Ascending aorta (tissue), 2 donors: Measurements from ENCODE around the gene NECTIN1. TPM values are rescaled to one million over a fixed set of nuclear protein-coding genes. Genes with fewer than 3 reads are reported as not detected.

ENCODE experiments used
- DNase-seq, 2 donors: peaks; one replicate each; pipeline ENCODE4 v3.0.0-alpha.2; 2019; ENCODE audit warnings: low spot score in 2 of 2
- H3K27ac ChIP-seq, 2 donors: fragments of 200-600 bp; sonication (generic); one replicate each; pipeline ENCODE4 v1.5.1; 2016 to 2017; ENCODE audit warnings: mild to moderate bottlenecking in 1 of 2
- H3K27me3 ChIP-seq: fragments of 200-600 bp; sonication (generic); one replicate; pipeline ENCODE4 v1.5.1; 2017
- H3K36me3 ChIP-seq, 2 donors: fragments of 200-600 bp; sonication (generic); one replicate each; pipeline ENCODE4 v1.5.1; 2016
- H3K4me1 ChIP-seq, 2 donors: fragments of 200-600 bp; sonication (generic); one replicate each; pipeline ENCODE4 v1.5.1; 2016 to 2017; ENCODE audit warnings: mild to moderate bottlenecking in 1 of 2
- H3K4me3 ChIP-seq, 2 donors: fragments of 200-600 bp; sonication (generic); one replicate each; pipeline ENCODE4 v1.5.1; 2016 to 2017; ENCODE audit warnings: mild to moderate bottlenecking in 1 of 2
- H3K9me3 ChIP-seq, 2 donors: fragments of 200-600 bp; sonication (generic); one replicate each; pipeline ENCODE4 v1.5.1; 2016
- intact Hi-C: fragments of 100-400 bp; cut with DNase I; formaldehyde crosslinking; loops from one replicate; pipeline ENCODE4 v1.15.1; 2023
- total RNA-seq: library from RNA; depleted of rRNA; stranded (reverse); fragments of >200 nt; gene quantifications from one replicate; pipeline ENCODE4 v1.1.0, GENCODE V29; 2016
- TF ChIP-seq, protein P1 (sequence below), 3 experiments: fragments of 200-600 bp in 2 of 3; fragments of 450-650 bp in 1 of 3; sonication (generic) in 2 of 3; IDR thresholded peaks; one replicate each; pipeline ENCODE4 v1.5.1; 2016 to 2019; ENCODE audit warnings: antibody characterized with exemption in 3 of 3, mild to moderate bottlenecking in 1 of 3, moderate library complexity in 1 of 3

The NECTIN1 gene
- total RNA-seq, 1 donor from 2014 or later, result 1.6 TPM

DNA sequence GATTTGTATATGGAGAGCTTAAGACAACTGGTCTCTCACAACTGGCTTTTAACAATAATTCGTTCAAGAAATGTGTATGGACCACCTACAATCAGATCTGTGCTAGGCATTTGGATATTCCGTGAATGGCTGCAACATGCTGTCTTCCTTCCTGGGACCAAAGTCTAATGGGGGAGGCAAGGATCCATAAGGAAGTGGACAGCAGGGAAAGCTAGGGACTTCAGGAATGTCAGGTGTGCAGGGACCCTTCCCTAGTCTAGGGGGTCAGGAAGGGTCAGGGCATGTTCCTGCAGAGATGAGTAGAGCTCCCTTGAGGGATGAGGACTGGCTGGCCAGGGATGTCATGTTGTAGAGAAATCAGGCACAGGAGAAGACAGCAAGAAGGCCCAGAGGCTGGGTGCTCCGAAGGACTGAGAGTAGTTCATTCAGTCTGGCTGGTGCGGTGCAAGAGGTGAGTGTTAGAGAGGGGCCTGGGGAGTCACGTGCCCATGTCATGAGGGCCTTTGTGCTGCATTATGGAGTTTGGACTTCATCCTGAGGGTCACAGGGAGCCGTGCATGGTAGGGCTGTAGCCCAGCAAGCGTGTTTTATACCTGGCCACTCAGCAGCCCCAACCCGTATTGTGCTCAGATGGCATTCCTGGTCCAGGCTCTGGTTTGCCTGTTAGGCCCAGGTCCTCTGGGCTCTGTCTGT, 8.5 kb upstream of the NECTIN1 start:
- Histone ChIP-seq H3K4me3 (no peak overlapping the region), H3K9me3 (no peaks in the 10 kb centered on the region), H3K27ac (no peak overlapping the region), H3K36me3 (no peaks in the 10 kb centered on the region), H3K27me3 (no peaks in the 10 kb centered on the region), H3K4me1 (peaks cover 0 to 5% of the 10 kb centered on the region in 2 donors)
- intact Hi-C loops, result no loop called here
- no peak for DNase-seq
- TF ChIP-seq, protein P1, sequence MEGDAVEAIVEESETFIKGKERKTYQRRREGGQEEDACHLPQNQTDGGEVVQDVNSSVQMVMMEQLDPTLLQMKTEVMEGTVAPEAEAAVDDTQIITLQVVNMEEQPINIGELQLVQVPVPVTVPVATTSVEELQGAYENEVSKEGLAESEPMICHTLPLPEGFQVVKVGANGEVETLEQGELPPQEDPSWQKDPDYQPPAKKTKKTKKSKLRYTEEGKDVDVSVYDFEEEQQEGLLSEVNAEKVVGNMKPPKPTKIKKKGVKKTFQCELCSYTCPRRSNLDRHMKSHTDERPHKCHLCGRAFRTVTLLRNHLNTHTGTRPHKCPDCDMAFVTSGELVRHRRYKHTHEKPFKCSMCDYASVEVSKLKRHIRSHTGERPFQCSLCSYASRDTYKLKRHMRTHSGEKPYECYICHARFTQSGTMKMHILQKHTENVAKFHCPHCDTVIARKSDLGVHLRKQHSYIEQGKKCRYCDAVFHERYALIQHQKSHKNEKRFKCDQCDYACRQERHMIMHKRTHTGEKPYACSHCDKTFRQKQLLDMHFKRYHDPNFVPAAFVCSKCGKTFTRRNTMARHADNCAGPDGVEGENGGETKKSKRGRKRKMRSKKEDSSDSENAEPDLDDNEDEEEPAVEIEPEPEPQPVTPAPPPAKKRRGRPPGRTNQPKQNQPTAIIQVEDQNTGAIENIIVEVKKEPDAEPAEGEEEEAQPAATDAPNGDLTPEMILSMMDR (IDR thresholded peaks at IDR 0.05), result no peak

DNA sequence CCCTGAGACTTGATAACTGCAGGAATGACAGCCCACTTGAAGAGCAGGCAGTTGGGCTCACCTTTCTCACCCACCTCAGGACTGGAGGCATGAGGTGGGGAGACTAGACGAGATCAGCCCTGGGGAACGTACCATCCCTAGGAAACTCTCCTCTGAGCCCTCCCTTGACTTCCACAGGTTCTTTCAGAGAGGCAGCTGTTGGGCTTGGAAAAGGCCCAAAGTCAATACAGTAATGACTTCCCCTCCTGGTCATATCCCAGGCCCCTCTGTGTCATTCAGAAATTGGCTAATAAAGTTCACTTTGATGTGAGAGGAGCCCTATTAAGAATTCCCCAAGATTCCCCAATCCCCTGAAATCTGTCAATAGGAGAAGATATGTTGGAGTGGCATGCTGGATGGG, 5.8 kb upstream of the NECTIN1 start:
- H3K36me3 ChIP-seq, result no peaks in the 10 kb centered on the region
- no peaks in the 10 kb centered on the region for H3K27me3 ChIP-seq
- H3K4me1 ChIP-seq, result peaks cover 0 to 5% of the 10 kb centered on the region in 2 donors
- no peak for DNase-seq
- no peaks in the 10 kb centered on the region for H3K9me3 ChIP-seq
- no peak overlapping the region for H3K27ac ChIP-seq
- no peak overlapping the region for H3K4me3 ChIP-seq
- TF ChIP-seq, protein P1 (IDR thresholded peaks at IDR 0.05), result no peak
- intact Hi-C loops, result no loop called here

DNA sequence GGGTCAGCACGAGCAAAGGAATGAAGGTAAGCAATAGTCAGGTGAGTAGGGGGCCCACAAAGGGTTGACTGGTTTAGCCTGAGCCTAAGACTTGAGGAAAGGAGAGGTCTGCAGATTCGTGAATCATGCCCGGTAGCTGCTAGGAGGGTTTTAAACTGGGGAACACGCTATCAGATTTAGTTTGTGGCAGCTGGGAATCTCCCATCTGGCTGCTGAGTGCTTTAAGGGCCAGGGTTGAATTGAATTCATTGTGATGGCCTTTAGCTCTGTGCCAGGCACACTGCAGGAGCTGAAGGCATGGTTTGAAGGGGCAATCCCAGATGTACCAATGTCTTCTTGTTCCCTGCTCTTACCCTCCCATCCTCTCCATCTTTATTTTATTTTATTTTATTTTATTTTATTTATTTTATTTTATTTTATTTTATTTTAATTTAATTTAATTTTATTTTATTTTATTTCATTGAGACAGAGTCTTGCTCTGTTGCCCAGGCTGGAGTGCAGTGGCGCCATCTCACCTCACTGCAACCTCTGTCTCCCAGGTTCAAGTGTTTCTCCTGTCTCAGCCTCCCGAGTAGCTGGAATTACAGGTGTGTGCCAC, 1.9 kb upstream of the NECTIN1 start:
- TF ChIP-seq, protein P1 (IDR thresholded peaks at IDR 0.05), result no peak
- peaks cover 7 to 18% of the 10 kb centered on the region in 2 donors for H3K4me1 ChIP-seq
- intact Hi-C loops, result no loop called here
- H3K9me3 ChIP-seq, result no peaks in the 10 kb centered on the region
- no peaks in the 10 kb centered on the region for H3K36me3 ChIP-seq
- H3K27me3 ChIP-seq, result no peaks in the 10 kb centered on the region
- no peak overlapping the region for H3K27ac ChIP-seq
- H3K4me3 ChIP-seq, result no peak overlapping the region
- DNase-seq, result no peak

DNA sequence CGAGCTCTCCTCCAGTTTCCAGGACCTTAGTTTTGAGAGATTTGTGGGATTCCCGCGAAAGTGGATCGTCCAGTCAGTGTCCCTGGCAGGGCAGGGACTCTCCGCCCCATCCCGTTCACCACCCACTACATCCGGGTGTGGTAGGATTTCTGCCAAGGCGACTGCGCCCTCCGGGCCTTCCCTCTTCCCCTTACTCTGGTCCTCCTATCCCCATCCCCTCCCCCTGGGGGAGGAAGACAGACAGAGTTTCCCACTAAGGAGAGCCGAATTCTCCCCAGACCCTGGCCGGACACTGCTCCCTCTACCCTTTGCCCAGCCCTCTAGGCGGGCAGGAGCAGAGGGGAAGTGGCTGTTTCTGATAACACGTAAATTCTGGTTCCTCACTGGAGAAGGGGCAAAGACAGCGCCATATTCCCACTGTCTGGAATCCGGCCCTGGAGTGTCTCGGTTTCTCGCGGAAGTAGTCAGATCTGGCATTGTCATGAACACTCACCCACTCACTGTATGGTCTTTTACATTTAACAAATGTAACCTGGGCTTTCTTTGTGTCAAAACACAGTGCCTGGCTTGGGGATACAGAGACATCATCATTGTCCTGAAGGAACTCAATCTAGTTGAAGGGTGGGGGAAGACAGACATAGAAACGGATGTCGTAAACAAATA, 1.1 kb upstream of the NECTIN1 start:
- Histone ChIP-seq H3K36me3 (no peaks in the 10 kb centered on the region), H3K4me1 (peaks cover 7 to 18% of the 10 kb centered on the region in 2 donors), H3K9me3 (no peaks in the 10 kb centered on the region), H3K27me3 (no peaks in the 10 kb centered on the region), H3K4me3 (peak overlapping the region; percentile 59 to 94), H3K27ac (peak overlapping the region; percentile 15 to 89)
- intact Hi-C loops, result loop anchor here (2.0 to 10.0 kb wide), 6 partner anchors 63 to 572 kb away; partner anchors contain the start of gene USP2
- peak in 1 of 2 donors; percentile 75 for DNase-seq
- TF ChIP-seq, protein P1 (IDR thresholded peaks at IDR 0.05), result no peak

DNA sequence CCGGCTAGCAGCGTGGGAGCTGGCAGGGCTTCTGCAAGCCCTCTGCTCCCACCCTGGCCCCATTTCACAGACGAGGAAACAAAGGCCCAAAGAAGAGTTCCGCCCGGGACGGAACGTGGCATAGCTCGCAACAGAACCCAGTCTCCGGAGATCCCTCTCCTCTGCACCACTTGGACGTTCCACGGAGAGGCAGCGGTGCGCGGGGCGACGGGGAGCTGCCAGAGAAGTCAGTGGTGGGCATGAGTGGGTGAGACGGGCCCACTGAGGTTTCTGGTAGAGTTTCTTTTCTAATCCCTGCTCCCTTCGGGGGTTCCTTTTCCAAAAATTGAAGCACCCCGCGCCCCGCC, 554 bp upstream of the NECTIN1 start:
- H3K4me3 ChIP-seq, result peak overlapping the region; percentile 59 to 94
- H3K4me1 ChIP-seq, result peaks cover 7 to 18% of the 10 kb centered on the region in 2 donors
- H3K9me3 ChIP-seq, result no peaks in the 10 kb centered on the region
- no peak for DNase-seq
- H3K36me3 ChIP-seq, result no peaks in the 10 kb centered on the region
- peak overlapping the region; percentile 35 to 89 for H3K27ac ChIP-seq
- no peaks in the 10 kb centered on the region for H3K27me3 ChIP-seq
- intact Hi-C loops, result loop anchor here (2.0 to 10.0 kb wide), 6 partner anchors 63 to 573 kb away; partner anchors contain the start of gene USP2
- TF ChIP-seq, protein P1 (IDR thresholded peaks at IDR 0.05), result no peak
